ENCODE data around the gene AQP6.

AQP6 gene

GRCh38 chr12:50026691-50027090 lies 53.9 kb downstream of the AQP6 start:
- no peak for DNase-seq (ENCODE audit: low read depth in 4 of 4, low spot score in 1 of 4)

Measured in stimulated activated CD4-positive, alpha-beta T cell treated with anti-CD3 and anti-CD28 coated beads, Interleukin-1b, Interleukin-23, amount 100 ng/mL, for 24 hours (primary cell).